ENCODE measurements around the gene LILRB2.

DNA sequence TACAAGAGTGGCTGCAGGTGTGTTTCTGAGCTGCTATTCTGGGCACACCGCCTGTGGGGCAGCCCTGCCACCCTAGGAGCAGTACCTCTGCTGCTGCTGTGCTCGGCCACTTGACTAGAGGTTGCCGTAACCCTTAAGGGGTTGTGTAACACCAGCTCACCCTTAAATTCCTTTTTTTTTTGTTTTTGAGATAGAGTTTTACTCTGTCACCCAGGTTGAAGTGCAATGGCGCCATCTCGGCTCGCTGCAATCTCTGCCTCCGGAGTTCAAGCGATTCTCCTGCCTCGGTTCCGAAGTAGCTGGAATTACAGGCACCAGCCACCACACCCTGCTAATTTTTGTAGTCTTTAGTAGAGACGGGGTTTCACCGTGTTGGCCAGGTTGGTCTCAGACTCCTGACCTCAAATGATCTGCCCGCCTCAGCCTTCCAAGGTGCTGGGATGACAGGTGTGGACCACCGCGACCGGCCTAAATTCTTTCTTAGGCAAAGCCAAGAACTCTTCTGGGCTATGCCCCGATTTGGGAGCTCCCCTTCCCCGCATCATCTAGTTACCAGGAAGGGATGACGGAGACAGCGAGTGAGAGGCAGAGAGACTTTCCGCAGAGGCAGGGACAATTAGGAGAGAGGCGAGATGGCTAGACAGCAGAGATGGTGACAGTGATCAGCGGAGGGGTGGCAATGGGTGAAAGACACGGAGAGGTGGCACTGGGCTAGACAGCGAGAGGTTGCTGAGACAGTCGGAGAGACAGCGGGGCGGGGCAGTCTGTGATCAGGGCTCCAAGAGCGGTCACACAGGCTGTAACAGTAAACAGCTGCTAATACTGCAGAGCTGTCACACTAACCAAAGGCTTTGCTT lies 36.4 kb upstream of the LILRB2 start:
- TF ChIP-seq TOX (CRISPR knock-in tag; IDR thresholded peaks at IDR 0.05; ENCODE audit: borderline replicate concordance) (no peak), OSR1 (CRISPR knock-in tag; IDR thresholded peaks at IDR 0.05) (no peak), PPARA (CRISPR knock-in tag; IDR thresholded peaks at IDR 0.05; ENCODE audit: borderline replicate concordance) (no peak), RARB (CRISPR knock-in tag; IDR thresholded peaks at IDR 0.05) (no peak), ESRRG (CRISPR knock-in tag; IDR thresholded peaks at IDR 0.05) (no peak), ISL1 (CRISPR knock-in tag; IDR thresholded peaks at IDR 0.05) (no peak), SNAI2 (CRISPR knock-in tag; IDR thresholded peaks at IDR 0.05) (no peak), ARNTL (CRISPR knock-in tag; IDR thresholded peaks at IDR 0.05; ENCODE audit: borderline replicate concordance, low read depth) (no peak), ZFP3 (CRISPR knock-in tag; IDR thresholded peaks at IDR 0.05) (no peak), CREB5 (CRISPR knock-in tag; IDR thresholded peaks at IDR 0.05; ENCODE audit: low read depth) (no peak), TCF4 (CRISPR knock-in tag; IDR thresholded peaks at IDR 0.05; ENCODE audit: borderline replicate concordance) (no peak), ZC3H10 (CRISPR knock-in tag; IDR thresholded peaks at IDR 0.05) (no peak)
- TF ChIP-seq, protein P1, sequence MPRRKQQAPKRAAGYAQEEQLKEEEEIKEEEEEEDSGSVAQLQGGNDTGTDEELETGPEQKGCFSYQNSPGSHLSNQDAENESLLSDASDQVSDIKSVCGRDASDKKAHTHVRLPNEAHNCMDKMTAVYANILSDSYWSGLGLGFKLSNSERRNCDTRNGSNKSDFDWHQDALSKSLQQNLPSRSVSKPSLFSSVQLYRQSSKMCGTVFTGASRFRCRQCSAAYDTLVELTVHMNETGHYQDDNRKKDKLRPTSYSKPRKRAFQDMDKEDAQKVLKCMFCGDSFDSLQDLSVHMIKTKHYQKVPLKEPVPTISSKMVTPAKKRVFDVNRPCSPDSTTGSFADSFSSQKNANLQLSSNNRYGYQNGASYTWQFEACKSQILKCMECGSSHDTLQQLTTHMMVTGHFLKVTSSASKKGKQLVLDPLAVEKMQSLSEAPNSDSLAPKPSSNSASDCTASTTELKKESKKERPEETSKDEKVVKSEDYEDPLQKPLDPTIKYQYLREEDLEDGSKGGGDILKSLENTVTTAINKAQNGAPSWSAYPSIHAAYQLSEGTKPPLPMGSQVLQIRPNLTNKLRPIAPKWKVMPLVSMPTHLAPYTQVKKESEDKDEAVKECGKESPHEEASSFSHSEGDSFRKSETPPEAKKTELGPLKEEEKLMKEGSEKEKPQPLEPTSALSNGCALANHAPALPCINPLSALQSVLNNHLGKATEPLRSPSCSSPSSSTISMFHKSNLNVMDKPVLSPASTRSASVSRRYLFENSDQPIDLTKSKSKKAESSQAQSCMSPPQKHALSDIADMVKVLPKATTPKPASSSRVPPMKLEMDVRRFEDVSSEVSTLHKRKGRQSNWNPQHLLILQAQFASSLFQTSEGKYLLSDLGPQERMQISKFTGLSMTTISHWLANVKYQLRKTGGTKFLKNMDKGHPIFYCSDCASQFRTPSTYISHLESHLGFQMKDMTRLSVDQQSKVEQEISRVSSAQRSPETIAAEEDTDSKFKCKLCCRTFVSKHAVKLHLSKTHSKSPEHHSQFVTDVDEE (CRISPR knock-in tag; IDR thresholded peaks at IDR 0.05) = no peak
- TF ChIP-seq, protein P2, sequence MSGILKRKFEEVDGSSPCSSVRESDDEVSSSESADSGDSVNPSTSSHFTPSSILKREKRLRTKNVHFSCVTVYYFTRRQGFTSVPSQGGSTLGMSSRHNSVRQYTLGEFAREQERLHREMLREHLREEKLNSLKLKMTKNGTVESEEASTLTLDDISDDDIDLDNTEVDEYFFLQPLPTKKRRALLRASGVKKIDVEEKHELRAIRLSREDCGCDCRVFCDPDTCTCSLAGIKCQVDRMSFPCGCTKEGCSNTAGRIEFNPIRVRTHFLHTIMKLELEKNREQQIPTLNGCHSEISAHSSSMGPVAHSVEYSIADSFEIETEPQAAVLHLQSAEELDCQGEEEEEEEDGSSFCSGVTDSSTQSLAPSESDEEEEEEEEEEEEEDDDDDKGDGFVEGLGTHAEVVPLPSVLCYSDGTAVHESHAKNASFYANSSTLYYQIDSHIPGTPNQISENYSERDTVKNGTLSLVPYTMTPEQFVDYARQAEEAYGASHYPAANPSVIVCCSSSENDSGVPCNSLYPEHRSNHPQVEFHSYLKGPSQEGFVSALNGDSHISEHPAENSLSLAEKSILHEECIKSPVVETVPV (CRISPR knock-in tag; IDR thresholded peaks at IDR 0.05) = no peak
